CD8-positive, alpha-beta memory T cell (primary cell): ENCODE results near the gene GFRA1. TPM values are rescaled to one million over a fixed set of nuclear protein-coding genes. Genes with fewer than 3 reads are reported as not detected.

ENCODE experiments used
- CTCF ChIA-PET: fragments of 350-600 bp; sonication (Branson Sonifier 250); formaldehyde crosslinking; loops from one replicate; lab custom pipeline; 2021; ENCODE audit warnings: antibody characterized with exemption; lab: Charles Lee
- POLR2A ChIA-PET: fragments of 350-600 bp; sonication (Branson Sonifier 250); formaldehyde crosslinking; loops from one replicate; lab custom pipeline; 2021; ENCODE audit warnings: antibody characterized with exemption; lab: Charles Lee
- DNase-seq, 5 donors: peaks; one replicate each; pipeline versions ENCODE4 v3.0.0 to v3.0.0-alpha.2; 2020 to 2022; ENCODE audit warnings: mixed read lengths in 1 of 5
- H3K27ac ChIP-seq: one replicate; pipeline ENCODE4 v1.7.0; 2013; ENCODE audit warnings: low read depth, mild to moderate bottlenecking, low read length, moderate library complexity
- H3K27me3 ChIP-seq: 2 replicates; pipeline ENCODE4 v1.7.0; 2013; ENCODE audit warnings: low read length, mild to moderate bottlenecking; ENCODE audit not compliant: insufficient read depth, poor library complexity, severe bottlenecking
- H3K36me3 ChIP-seq: 2 replicates; pipeline ENCODE4 v1.7.0; 2013; ENCODE audit warnings: mild to moderate bottlenecking, low read length, moderate library complexity; ENCODE audit not compliant: insufficient read depth
- H3K4me1 ChIP-seq: 2 replicates; pipeline ENCODE4 v1.7.0; 2013; ENCODE audit warnings: mild to moderate bottlenecking, low read length, moderate library complexity; ENCODE audit not compliant: insufficient read depth
- H3K4me3 ChIP-seq: 2 replicates; pipeline ENCODE4 v1.7.0; 2013; ENCODE audit warnings: mild to moderate bottlenecking, low read length
- H3K9me3 ChIP-seq: 2 replicates; pipeline ENCODE4 v1.7.0; 2013; ENCODE audit warnings: mild to moderate bottlenecking, low read length
- H3K27ac Mint-ChIP-seq, 8 donors: one replicate each; pipeline ENCODE4 v1.8.0; 2020 to 2021; ENCODE audit warnings: mixed read lengths in 8 of 8, mild to moderate bottlenecking in 6 of 8, inconsistent platforms in 3 of 8, moderate library complexity in 3 of 8
- H3K27me3 Mint-ChIP-seq, 2 donors: one replicate each; pipeline ENCODE4 v1.8.0; 2020 to 2021; ENCODE audit warnings: mixed read lengths in 2 of 2, mild to moderate bottlenecking in 1 of 2, moderate library complexity in 1 of 2
- H3K36me3 Mint-ChIP-seq, 3 donors: one replicate each; pipeline ENCODE4 v1.8.0; 2020 to 2021; ENCODE audit warnings: mixed read lengths in 3 of 3, inconsistent platforms in 1 of 3, mild to moderate bottlenecking in 1 of 3
- H3K4me1 Mint-ChIP-seq, 3 donors: one replicate each; pipeline ENCODE4 v1.8.0; 2020 to 2021; ENCODE audit warnings: mixed read lengths in 3 of 3, inconsistent platforms in 1 of 3, mild to moderate bottlenecking in 1 of 3
- H3K4me3 Mint-ChIP-seq, 7 donors: one replicate each; pipeline ENCODE4 v1.8.0; 2020 to 2021; ENCODE audit warnings: mixed read lengths in 7 of 7, mild to moderate bottlenecking in 6 of 7, moderate library complexity in 4 of 7, inconsistent platforms in 2 of 7
- H3K9me3 Mint-ChIP-seq, 5 donors: one replicate each; pipeline ENCODE4 v1.8.0; 2020 to 2022; ENCODE audit warnings: mixed read lengths in 5 of 5, mild to moderate bottlenecking in 3 of 5, moderate library complexity in 2 of 5, inconsistent platforms in 1 of 5
- polyA plus RNA-seq: library from polyadenylated mRNA; unstranded; fragments of 300-500 nt; fragmentation: Illumina TruSeq; gene quantifications from one replicate; pipeline ENCODE4 v1.2.3, GENCODE V29; 2021
- total RNA-seq, 2 experiments: library from RNA; stranded (reverse); gene quantifications; one replicate each; pipeline ENCODE4 v1.2.3, GENCODE V29; 2021

Gene GFRA1
- total and polyA plus RNA-seq, 3 experiments from 2014 or later: not detected

DNA sequence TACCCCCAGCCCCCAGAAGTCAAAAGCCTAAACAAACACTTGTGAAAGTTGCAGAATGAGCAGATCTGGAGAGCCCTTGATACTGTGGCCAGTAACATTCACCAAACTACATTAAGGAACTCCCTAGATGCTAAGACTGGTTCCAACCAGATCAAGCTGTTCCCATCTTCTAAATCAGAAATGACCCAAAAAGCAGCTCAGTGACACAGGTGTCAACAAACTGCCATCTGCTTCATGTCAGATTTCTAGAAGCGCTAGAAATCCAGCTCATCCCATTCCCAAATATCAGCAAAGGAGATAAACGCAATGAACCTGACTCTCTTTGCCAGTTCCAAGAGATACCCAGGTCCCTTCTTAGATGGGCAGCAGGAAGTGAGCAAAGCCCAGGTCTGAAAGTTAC, 90.6 kb downstream of the GFRA1 start:
- H3K27me3 Mint-ChIP-seq: peaks cover 0 to 1% of the 10 kb centered on the region in 2 donors
- POLR2A ChIA-PET: no interaction called here
- H3K9me3 Mint-ChIP-seq: peaks cover 0 to 7% (median under 1%) of the 10 kb centered on the region in 5 donors
- DNase-seq: no peak
- Histone ChIP-seq H3K9me3 (no peaks in the 10 kb centered on the region), H3K27ac (no peak overlapping the region), H3K4me3 (no peak overlapping the region), H3K27me3 (no peaks in the 10 kb centered on the region), H3K36me3 (no peaks in the 10 kb centered on the region), H3K4me1 (no peaks in the 10 kb centered on the region)
- no peaks in the 10 kb centered on the region for H3K36me3 Mint-ChIP-seq
- no peaks in the 10 kb centered on the region for H3K4me1 Mint-ChIP-seq
- CTCF ChIA-PET: no interaction called here
- no peak overlapping the region for H3K4me3 Mint-ChIP-seq
- no peak overlapping the region for H3K27ac Mint-ChIP-seq

- no peak for DNase-seq
- Mint-ChIP-seq H3K4me3 (no peak overlapping the region), H3K9me3 (peaks cover 0 to 12% (median 2%) of the 10 kb centered on the region in 5 donors), H3K36me3 (no peaks in the 10 kb centered on the region), H3K27me3 (peaks cover 0 to 1% of the 10 kb centered on the region in 2 donors), H3K27ac (no peak overlapping the region), H3K4me1 (no peaks in the 10 kb centered on the region)
- Histone ChIP-seq H3K9me3 (no peaks in the 10 kb centered on the region), H3K4me3 (no peak overlapping the region), H3K36me3 (no peaks in the 10 kb centered on the region), H3K27ac (no peak overlapping the region), H3K27me3 (no peaks in the 10 kb centered on the region), H3K4me1 (no peaks in the 10 kb centered on the region)
- POLR2A ChIA-PET: no interaction called here
- CTCF ChIA-PET: no interaction called here
Measured at GRCh38 chr10:116178086-116178605, 94.9 kb downstream of the GFRA1 start.

- no peak for DNase-seq
- Histone ChIP-seq H3K27me3 (no peaks in the 10 kb centered on the region), H3K27ac (no peak overlapping the region), H3K36me3 (no peaks in the 10 kb centered on the region), H3K4me1 (no peaks in the 10 kb centered on the region), H3K9me3 (no peaks in the 10 kb centered on the region), H3K4me3 (no peak overlapping the region)
- ChIA-PET CTCF (no interaction called here), POLR2A (no interaction called here)
- Mint-ChIP-seq H3K27ac (no peak overlapping the region), H3K9me3 (peaks cover 0 to 12% (median 2%) of the 10 kb centered on the region in 5 donors), H3K4me3 (no peak overlapping the region), H3K36me3 (no peaks in the 10 kb centered on the region), H3K27me3 (peaks cover 0 to 1% of the 10 kb centered on the region in 2 donors), H3K4me1 (no peaks in the 10 kb centered on the region)
Measured at GRCh38 chr10:116175231-116175630, 97.8 kb downstream of the GFRA1 start.

DNA sequence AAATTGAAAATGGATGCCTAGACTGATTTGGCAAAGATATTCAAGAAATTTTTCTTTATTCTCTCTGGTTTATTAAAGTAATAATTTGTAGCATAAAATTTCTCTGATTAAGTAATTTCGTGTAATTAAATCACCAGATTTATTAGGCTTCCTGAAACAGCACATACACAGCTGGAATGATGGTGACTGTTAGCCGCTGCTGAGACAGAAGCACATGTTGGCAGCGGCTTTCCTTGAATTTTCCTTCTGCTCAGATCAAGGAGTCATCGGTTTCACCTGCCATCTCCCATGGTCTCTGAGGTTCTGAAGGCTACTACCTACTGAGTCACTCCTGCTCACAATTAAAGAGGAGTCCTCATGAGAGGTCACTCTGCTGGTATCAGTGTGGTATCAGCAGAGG, 101.5 kb downstream of the GFRA1 start:
- no peaks in the 10 kb centered on the region for H3K36me3 ChIP-seq
- no peaks in the 10 kb centered on the region for H3K36me3 Mint-ChIP-seq
- POLR2A ChIA-PET: no interaction called here

GRCh38 chr10:116170815-116171250, 102.2 kb downstream of the GFRA1 start:
- no peak overlapping the region for H3K4me3 ChIP-seq
- no peaks in the 10 kb centered on the region for H3K27me3 Mint-ChIP-seq
- no peak overlapping the region for H3K27ac Mint-ChIP-seq
- H3K9me3 ChIP-seq: no peaks in the 10 kb centered on the region
- no peaks in the 10 kb centered on the region for H3K27me3 ChIP-seq
- no peak for DNase-seq
- no peaks in the 10 kb centered on the region for H3K4me1 Mint-ChIP-seq
- no peak overlapping the region for H3K27ac ChIP-seq
- no peaks in the 10 kb centered on the region for H3K36me3 ChIP-seq
- CTCF ChIA-PET: no interaction called here
- H3K4me1 ChIP-seq: no peaks in the 10 kb centered on the region
- H3K9me3 Mint-ChIP-seq: peaks cover 0 to 23% (median 7%) of the 10 kb centered on the region in 5 donors
- POLR2A ChIA-PET: no interaction called here
- no peaks in the 10 kb centered on the region for H3K36me3 Mint-ChIP-seq
- H3K4me3 Mint-ChIP-seq: no peak overlapping the region

More for the DNA sequence above, 101.5 kb downstream of the GFRA1 start:
- no peaks in the 10 kb centered on the region for H3K9me3 ChIP-seq
- H3K4me1 ChIP-seq: no peaks in the 10 kb centered on the region
- CTCF ChIA-PET: no interaction called here
- no peaks in the 10 kb centered on the region for H3K4me1 Mint-ChIP-seq
- H3K4me3 Mint-ChIP-seq: no peak overlapping the region
- no peaks in the 10 kb centered on the region for H3K27me3 Mint-ChIP-seq
- peaks cover 0 to 16% (median 5%) of the 10 kb centered on the region in 5 donors for H3K9me3 Mint-ChIP-seq
- H3K27me3 ChIP-seq: no peaks in the 10 kb centered on the region
- no peak overlapping the region for H3K27ac Mint-ChIP-seq
- H3K27ac ChIP-seq: no peak overlapping the region
- no peak for DNase-seq
- no peak overlapping the region for H3K4me3 ChIP-seq

DNA sequence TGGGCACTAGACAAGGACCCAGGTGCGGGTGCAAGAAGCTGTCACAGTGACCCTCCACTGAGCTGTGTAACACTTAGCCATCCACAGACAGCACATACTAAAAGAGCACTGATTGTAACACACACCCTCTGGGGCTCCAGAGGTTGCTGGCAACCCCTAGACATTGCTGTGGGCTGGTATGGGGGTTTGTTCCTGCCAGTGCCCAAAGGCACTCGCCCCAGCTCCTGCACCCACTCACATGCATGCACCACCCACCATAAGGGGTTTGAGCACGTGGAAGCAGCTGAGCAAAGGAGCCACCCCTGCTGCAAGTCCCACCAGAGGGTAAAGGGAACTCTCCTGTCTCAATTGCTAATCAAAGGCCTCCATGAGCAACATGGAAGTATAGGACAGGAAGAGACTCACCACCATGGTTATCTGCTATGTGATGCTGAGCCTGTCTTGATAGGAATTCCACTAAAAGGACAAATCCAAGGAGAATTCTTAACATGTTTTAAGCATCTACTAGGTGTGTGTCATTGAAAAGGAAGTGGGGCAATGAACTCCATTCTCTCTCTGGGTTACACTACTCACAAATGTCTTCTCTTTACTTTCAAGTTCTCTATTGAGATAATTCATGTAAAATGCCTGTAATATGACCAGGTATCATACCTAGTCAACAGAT, 103.1 kb downstream of the GFRA1 start:
- Histone ChIP-seq H3K4me1 (no peaks in the 10 kb centered on the region), H3K27me3 (no peaks in the 10 kb centered on the region), H3K27ac (no peak overlapping the region), H3K36me3 (no peaks in the 10 kb centered on the region), H3K4me3 (no peak overlapping the region), H3K9me3 (no peaks in the 10 kb centered on the region)
- Mint-ChIP-seq H3K9me3 (peaks cover 0 to 22% (median 7%) of the 10 kb centered on the region in 5 donors), H3K4me3 (no peak overlapping the region), H3K27me3 (no peaks in the 10 kb centered on the region), H3K4me1 (no peaks in the 10 kb centered on the region), H3K36me3 (no peaks in the 10 kb centered on the region), H3K27ac (no peak overlapping the region)
- ChIA-PET CTCF (no interaction called here), POLR2A (no interaction called here)
- DNase-seq: no peak

DNA sequence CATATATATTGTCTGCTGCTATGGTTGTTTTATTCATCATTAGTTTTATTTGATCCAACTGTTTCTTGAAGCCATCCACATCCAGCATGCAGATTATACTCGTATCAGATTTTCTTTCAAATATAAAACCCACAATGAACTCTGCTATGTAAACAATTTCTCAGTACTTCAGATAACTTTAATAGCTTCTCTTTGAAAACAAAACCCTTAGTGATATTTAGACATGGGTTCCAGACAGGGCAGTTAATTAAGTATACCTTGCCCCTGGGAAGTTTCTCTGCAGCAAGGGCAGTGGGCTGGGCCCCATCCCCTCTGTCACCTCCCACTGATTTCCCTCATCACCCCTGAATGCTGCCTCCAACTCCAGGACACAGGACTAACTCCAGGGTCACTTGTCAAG, 104.3 kb downstream of the GFRA1 start:
- H3K27ac ChIP-seq: no peak overlapping the region
- Mint-ChIP-seq H3K36me3 (no peaks in the 10 kb centered on the region), H3K27ac (no peak overlapping the region), H3K27me3 (no peaks in the 10 kb centered on the region), H3K4me3 (no peak overlapping the region), H3K9me3 (peaks cover 0 to 22% (median 7%) of the 10 kb centered on the region in 5 donors), H3K4me1 (no peaks in the 10 kb centered on the region)
- no peak for DNase-seq
- H3K27me3 ChIP-seq: no peaks in the 10 kb centered on the region
- ChIA-PET POLR2A (no interaction called here), CTCF (no interaction called here)
- H3K4me1 ChIP-seq: no peaks in the 10 kb centered on the region
- H3K9me3 ChIP-seq: no peaks in the 10 kb centered on the region
- H3K4me3 ChIP-seq: no peak overlapping the region
- H3K36me3 ChIP-seq: no peaks in the 10 kb centered on the region

DNA sequence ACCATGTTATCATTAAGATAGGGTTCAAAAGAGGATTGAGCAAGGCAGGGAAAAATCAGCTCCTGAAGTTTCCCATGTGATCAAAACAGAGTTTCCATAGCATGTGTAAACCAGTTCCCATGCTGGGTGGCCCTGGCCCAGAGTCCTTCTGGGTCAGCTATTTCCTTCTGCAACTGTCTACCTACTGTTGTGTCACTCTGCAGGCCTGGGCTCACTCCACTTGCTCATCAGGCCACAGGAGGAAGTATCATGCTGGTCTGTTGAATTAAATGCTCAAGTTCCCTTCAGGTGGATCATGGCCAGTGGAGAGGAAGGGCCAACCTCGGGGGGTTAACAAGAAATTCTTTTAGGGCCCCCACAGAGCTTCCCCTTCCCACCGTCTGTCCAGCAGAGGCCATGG, 104.7 kb downstream of the GFRA1 start:
- Mint-ChIP-seq H3K36me3 (no peaks in the 10 kb centered on the region), H3K4me1 (no peaks in the 10 kb centered on the region), H3K9me3 (peaks cover 0 to 22% (median 7%) of the 10 kb centered on the region in 5 donors), H3K4me3 (no peak overlapping the region), H3K27ac (no peak overlapping the region), H3K27me3 (no peaks in the 10 kb centered on the region)
- CTCF ChIA-PET: no interaction called here
- H3K4me3 ChIP-seq: no peak overlapping the region
- no peaks in the 10 kb centered on the region for H3K27me3 ChIP-seq
- DNase-seq: no peak
- POLR2A ChIA-PET: no interaction called here
- no peaks in the 10 kb centered on the region for H3K36me3 ChIP-seq
- H3K27ac ChIP-seq: no peak overlapping the region
- H3K4me1 ChIP-seq: no peaks in the 10 kb centered on the region
- H3K9me3 ChIP-seq: no peaks in the 10 kb centered on the region
